Pulmonary artery endothelial cell (primary cell): ENCODE data around the gene TRIM10. TPM values are rescaled to one million over a fixed set of nuclear protein-coding genes. Genes with fewer than 3 reads are reported as not detected.

Experiments
- DNase-seq: peaks from one replicate; pipeline ENCODE4 v3.0.0-alpha.2; 2011; ENCODE audit warnings: low read depth, low spot score
- total RNA-seq: library from RNA; depleted of rRNA; stranded (reverse); fragments of >200 nt; gene quantifications from 2 replicates; pipeline ENCODE4 v1.2.3, GENCODE V29; 2014

Gene TRIM10
- not detected in 2 replicates for total RNA-seq

DNA sequence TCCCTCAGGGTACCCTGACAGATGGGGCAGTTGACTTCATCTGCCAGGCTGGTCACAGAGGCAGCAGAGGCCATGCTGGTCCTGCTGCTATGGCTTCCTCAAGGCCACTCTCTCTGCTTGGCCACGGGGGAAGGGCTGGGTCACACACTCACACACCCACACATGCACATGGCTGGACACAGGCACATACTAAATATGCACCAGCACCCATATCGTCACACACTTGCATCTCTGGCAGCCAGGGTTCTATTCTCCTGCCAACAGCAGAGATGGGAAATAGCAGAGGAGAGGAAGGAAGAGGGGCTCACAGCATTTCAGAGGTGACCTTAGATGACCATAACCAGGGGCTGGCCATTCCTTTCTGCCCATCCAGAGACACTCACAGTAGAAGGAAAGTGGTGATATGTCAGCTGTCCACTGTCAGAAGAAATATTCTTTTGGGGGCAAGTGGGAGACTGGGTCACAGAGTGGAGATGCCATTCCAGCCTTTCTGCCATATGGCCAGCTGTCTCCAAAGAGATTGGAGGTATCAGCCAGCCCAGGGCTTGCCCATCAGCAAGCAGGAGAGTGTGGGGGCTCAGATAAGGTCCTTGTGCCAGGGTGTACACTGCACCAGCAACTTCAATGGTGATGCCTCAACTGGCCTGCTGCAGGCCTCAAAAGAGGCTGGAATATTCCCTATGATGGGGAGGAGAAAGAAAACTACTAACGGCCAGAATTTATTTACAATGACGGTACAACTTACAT is at the start of gene TRIM10:
Gene TRIM10, minus strand, starts transcription at position 427 of the 747 bp plus-strand sequence. Its CDS starts 353 bp downstream, at position 74.
- no peak for DNase-seq

DNA sequence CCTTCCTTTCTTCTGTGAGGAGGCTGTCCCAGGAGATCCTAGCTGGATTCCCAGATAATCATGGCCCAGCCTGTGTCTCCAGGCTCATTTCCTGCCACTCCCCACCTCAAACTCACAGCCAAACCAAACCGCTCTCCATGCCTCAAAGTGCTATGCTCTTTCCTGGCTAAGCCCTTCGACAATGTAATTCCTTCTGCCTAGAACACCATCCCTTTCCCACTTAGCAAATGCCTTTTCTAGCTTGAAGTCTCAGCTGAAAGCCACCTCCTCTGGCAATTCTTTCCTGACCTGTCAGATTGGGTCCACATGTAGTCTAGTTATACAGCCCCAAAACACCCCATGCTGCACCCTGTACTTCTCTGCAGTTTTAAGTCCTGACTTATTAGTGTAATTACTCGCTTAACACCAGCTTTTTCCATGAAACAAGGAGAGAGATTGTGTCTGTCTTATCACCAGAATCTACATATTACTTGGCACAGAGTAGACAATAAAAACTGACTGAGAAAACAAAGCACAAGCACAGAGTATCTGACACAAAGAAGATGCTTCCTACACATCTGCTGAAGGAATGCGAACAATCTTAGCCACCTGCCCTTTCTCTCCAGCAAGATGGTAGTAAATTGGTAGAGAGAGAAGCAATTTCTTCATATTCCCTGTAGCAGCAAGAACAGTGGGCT is 46.7 kb upstream of the TRIM10 start:
- DNase-seq, result no peak

- no peak for DNase-seq
Observed at GRCh38 chr6:30206799-30207618, 46.0 kb upstream of the TRIM10 start.

DNA sequence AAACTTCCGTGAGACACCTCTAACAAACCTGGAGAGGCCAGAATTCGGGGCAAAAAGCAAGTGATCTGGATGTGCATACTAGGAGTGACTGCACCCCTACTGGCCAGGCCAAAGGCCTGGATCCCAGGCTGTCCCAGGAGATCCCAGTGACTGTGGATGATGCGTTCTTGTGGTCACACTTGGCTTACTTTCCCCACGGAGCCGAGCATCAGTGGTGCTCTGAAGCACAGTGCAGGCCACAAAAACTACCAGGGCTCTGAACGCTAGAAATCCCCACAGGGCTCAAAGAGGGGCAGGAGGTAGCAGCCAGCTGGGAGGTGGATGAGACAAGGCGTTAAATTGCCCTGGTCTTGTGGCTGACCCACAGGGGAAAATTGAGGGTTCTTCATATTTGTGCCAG is 45.1 kb upstream of the TRIM10 start:
- no peak for DNase-seq

- no peak for DNase-seq
Observed at GRCh38 chr6:30204116-30204515, 43.1 kb upstream of the TRIM10 start.

GRCh38 chr6:30202366-30202765 is 41.4 kb upstream of the TRIM10 start:
- no peak for DNase-seq

DNA sequence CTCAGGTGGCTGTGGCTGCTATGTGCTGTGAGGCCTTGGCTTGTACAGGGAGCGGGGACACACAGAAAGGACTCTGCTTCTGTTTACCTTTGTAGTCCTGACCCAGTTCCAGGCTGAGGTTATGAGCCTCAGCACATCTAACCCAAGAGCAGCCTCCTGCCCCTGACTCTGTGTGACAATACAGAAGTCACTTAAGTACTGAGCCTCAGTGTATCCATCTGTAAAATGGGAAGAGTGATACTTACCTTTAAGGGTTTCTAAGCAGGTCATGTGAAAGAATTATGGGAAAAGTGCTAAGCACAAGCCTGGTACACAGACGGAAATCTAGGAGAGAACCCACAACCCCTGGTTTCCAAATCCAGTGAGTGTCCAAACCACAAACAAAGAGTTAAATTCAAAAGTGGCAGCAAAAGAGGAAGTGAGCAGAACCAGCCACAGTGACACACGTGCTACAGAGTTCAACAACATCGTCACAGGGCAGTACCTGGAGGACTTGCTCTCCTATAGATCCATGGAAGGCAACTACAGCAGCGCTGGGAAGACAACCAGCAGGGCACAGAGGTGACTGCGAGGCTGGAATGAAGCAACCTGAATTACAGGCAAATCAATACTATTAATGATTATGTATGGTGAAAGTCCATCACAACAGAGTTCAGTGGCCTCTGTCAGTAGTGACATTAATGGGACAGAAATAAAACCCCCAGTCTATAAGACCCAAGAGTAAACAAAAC is 39.7 kb upstream of the TRIM10 start:
- DNase-seq, result no peak

DNA sequence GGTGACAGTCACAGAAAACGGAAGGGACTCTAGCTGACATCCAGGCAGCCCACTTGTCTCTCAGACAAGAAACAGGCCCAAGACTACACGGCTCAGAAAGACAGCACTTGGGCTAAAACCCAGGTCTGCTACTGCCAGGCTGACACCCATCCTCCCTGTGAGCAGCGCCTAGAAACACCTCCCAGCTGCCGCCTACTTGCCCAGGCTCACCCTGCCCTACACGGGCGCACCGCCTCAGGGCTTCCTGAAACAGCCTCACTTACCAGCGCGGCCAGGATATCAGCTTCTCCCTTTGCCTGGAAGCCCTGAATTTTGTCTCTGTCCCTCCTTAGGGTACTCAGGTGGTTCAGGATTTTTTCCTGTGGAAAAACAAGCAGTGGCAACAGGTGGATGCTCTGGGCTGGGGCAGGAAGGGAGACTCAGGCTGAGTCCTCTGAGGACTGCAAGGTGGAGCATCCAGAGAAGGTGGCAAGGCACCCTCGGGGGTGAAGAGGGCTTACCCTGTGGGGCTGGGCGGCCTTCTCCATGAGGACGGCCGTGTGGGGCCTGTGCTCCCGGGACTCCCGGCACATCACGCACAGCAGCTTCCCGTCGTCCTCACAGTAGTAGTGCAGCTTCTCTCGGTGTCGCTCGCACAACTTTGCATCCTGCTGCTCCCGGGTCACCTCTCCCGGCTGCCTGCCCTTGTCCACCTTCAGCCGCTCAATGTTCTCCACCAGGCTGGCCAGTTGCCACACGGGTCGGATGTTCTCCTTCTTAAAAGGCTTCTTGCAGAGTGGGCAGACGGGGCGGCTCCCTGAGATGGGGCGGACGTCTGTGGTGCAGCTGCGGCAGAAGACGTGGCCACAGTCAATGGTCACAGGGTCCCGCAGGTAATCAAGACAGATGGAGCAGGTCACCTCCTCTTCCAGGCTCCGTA is 37.4 kb upstream of the TRIM10 start:
- no peak for DNase-seq

DNA sequence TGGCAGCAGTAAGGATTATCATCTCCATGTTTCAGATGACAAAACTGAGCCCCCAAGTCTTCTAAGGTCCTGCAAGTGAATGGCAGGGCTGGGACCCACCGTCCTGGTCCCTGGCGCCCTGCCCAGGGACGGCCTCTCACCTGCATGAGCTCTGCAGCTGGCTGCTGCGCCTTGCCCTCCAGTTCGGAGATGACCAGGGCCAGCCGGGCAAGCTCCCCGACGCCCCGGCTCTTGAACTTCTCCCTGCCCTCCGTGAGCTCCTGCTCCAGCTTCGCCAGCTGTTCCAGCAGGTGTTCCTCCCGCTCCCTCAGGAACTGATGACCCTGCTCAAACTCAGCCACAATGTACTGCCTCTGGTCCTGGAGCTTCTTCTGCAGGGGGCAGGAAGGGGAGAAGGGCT is 35.4 kb upstream of the TRIM10 start:
- DNase-seq, result no peak

- no peak for DNase-seq
Observed at GRCh38 chr6:30195951-30196350, 34.9 kb upstream of the TRIM10 start.

GRCh38 chr6:30194797-30195690 is 34.0 kb upstream of the TRIM10 start:
- DNase-seq, result no peak

GRCh38 chr6:30192076-30192475 is 31.1 kb upstream of the TRIM10 start:
- DNase-seq, result no peak

DNA sequence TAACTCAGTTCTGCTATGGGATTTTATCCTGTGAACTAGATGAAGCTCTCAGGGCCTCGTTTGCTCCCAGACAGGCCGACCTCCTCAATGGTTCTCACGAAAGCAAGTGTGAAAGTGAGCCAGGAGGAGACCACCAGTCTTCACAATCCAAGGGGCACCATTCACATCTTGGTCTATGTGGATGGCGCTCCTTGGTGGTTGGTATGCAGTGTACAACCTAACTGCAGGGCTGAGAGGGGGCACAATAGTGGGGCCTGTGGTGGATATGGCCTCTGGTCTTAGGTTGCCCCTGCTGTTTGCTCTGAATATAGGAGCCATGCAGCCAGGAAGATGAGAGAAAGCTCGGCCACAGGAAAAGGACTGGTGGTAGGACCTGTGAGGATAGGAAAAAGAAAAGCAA is 27.5 kb upstream of the TRIM10 start:
- no peak for DNase-seq

DNA sequence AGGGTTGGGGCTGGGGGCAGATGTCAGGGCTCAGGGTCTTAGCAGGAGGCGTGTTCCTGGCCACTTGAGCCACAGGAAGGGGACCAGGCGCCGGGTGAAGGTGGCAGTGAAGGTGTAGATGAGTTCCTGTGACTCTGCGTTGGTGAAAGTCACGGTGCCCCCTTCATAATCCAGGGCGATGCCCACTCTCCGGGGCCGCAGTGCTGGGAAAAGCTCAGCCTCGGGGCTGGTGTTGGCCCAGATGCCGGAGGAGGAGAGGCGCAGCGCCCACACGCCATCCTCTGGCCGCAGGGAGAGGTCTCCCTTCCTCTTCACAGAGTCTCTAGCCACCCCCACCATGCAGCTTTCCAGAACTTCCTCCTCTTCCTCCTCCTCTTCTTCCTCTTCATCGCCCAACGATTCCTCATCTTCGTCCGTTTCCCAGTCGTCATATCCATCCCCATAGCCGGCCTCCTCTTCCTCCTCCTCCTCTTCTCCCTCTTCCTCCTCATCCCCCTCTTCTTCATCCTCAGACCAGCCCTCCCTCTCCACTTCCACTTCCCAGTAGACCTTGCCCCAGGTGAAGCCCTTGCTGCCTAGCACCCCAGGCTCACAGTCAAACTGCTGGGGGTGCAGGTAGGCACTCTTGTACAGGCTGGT is 25.0 kb upstream of the TRIM10 start:
- no peak for DNase-seq

- no peak for DNase-seq
Observed at GRCh38 chr6:30184417-30185031, 23.5 kb upstream of the TRIM10 start.

DNA sequence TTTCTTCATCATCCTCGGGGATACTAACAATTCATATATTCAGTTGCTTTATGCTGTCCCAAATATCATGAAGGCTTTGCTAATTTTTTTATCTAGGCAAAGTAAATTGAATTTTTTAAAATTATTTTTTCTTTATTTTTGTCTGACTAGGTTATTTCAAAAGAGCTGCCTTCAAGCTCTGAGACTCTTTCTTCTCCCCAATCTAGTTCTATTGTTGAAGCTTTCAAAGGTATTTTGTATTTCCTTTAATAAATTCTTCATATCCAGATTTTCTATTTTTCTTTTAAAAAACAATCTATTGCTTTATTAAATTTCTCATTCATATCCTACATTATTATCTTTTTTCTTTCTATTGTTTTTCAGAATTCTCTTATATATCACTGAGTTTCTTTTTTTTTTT is 19.1 kb upstream of the TRIM10 start:
- no peak for DNase-seq

- no peak for DNase-seq
Observed at GRCh38 chr6:30178837-30179236, 17.8 kb upstream of the TRIM10 start.

GRCh38 chr6:30175765-30176164 is 14.8 kb upstream of the TRIM10 start:
- DNase-seq, result no peak
